ENCODE data around the gene AK1.
"Not testable (repeated sequence)": the region's sequence is repeated elsewhere in the genome, so short reads cannot be mapped to it uniquely, and the experiment has no call there.

The AK1 gene

DNA sequence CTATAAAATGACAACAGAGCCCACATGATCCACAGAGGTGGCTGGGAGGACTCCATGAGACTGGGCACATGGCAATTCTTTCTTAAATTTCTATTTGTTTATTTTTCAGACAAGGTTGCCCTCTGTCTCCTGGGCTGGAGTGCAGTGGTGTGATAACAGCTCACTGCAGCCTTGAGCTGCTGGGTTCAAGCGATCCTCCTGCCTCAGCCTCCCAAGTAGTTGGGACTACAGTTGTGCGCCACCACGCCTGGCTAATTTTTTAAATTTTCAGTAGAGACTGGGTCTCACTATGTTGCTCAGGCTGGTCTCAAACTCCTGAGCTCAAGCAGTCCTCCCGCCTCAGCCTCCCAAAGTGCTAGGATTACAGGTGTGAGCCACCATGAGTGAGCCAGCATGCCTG, 31.9 kb downstream of the AK1 start:
- DNase-seq, result not testable (repeated sequence)

DNA sequence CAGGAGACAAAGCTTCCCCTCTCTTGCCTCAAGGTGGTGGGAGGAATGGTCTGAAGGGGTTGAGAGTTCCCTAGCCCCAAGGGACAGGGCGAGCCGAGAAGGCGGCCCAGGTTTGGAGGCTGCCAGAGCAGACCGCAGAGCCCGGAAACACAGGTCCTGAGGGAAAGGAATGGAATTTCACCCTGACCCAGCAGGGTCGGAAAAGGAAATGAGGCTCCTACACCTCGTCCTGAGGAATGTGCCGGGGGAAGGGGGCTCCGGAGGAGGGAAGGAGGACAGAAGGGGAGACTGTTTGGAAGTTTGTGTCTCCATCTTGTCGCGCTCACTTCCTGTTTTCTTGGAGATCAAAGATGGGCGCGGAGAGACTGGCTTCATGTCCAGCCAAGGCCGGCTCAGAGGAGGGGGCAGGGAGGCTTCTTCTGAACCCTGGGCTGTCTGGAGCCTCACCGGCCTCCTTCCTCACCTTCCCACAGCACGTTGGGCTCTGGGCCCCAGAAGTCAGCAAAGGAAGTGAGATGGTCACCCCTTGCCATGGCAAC, 32.6 kb downstream of the AK1 start:
- no peak for DNase-seq

DNA sequence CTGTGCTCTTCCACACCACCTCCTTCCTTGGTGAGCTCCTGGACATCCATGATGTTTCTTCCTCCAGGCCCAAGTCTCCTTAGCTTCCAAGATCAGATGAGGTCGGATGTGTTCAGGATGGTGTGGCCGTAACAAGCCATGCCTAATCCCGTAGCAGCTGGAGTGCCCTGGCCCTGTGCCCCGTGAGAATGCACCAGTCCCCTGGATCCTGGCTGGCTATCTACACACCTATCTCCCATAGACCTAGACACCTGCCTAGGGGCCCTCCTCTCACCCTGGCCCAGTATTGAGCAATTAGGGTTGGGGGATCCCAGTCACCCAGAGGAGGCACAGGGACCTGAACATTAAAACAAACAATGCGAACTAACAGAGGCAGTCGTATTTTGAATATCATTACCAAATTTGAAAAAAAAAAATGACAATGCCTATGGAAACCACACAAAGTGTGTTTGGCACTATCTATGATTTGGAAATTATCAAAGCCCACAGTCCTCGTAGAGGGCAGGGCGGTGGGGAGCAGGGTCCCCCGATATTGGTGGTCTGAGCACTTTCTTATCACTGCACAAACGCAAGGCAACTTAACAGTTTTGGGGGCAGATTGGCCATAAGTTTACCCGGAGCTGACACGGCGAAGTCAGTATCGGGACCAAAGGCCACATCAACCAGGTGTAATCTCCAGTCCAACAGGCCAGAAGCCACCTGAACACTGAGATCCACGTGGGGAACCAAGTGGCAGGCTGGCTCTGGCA, 36.2 kb downstream of the AK1 start:
- DNase-seq, result no peak

DNA sequence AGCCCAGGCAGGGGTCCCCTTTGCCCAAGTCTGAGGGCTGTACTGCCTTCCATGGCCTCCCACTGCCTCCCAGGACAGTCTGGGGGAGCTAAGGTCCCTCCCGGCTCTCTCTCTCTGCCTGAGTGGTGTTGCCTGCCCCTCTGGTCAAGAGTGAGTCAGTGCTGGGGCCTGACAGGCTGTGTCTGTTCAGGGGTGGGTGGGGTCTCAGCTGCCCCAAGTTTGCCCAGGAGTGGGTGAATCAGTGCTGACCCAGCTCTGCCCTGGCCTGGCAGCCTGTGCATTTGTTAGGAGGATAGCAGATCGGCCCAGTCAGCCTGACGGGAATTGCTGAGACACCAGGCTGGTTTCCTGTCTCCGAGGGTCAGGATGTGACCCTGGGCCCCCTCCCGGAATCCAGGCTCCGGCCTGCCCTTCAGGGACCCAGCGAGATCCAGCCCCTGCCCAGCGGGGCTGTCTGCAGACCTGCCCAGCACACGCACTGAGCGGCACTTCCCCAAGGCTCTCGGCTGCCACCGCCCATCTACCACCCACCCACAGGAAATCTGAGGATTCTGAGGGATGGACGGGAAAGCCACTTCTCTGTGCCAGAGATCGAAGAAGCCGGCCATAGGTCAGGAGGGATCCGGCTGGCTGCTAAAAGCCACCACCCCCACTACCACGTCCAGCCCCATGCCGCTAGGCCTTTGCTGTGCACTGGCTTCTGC, 38.9 kb downstream of the AK1 start:
- DNase-seq, result no peak

DNA sequence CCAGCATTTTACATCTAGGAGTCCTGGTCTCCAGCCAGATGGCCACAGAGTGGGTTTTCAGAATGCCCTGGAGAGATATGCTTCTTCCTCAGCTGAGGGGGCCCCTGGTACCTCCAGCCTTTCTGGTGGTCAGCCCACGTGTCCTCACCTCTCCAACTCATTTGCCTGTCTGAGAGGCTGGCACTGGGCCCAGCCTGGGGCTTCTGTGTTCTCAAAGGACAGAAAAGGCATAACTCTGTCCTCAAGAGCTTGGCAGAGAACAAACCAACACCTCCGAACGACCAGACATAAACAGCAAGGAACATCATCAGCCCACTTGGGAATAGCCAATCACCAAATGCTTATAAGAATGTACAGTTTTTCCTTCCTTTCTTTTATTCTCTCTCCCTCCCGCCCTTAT, 40.1 kb downstream of the AK1 start:
- no peak for DNase-seq

DNA sequence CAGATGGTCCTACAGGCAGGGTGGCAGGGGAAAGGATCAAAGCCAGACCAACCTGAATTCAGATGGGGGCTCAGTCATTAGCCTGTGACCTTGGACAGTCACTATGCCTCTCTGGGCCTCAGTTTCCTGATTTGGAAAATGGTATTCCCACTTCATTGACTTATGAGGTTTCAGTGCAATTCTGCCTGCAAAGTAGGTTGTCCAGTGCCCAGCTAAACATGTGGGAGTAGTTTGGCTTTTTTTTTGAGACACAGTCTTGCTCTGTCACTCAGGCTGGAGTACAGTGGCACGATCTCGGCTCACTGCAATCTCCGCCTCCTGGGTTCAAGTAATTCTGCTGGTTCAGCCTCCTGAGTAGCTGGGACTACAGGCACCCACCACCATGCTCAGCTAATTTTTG, 40.9 kb downstream of the AK1 start:
- DNase-seq, result not testable (repeated sequence)

- peak; percentile 15 for DNase-seq
Observed at GRCh38 chr9:127835991-127836516, 41.4 kb downstream of the AK1 start.

GRCh38 chr9:127833555-127833954, 43.9 kb downstream of the AK1 start:
- peak; percentile 12 for DNase-seq

GRCh38 chr9:127832248-127832647, 45.2 kb downstream of the AK1 start:
- DNase-seq, result no peak

DNA sequence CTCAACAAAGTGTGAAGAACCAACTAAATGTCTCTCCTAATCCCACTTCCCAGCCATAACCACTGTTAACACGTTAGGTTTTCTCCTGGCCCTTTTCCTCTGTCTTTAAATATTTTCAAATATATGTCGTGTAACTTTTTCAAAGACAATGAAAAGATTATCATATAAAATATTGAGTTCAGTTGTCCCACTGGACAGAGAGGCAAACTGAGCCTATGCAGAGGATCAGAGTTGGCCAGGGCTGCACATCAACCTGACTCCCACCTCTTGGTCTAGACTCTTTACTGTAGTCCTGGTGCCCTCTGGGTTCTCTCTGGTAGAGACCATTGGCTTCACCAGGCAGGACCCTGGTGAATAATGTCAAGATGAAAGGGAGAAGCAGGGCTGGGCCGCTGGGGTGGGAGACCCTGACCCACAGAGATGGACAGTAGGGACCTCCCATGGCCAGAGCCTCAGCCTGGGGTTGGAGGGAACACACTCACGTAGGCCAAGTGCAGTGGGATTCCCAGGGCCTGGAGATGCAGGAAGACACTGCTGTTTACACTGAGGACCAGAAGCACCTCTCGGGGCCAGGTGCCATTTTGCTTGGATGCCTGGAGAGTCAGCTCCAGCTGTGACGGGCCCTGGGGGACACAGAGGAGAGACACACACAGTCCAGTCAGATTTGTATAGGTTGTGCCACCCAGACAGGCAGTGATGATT, 48.1 kb downstream of the AK1 start:
- no peak for DNase-seq

DNA sequence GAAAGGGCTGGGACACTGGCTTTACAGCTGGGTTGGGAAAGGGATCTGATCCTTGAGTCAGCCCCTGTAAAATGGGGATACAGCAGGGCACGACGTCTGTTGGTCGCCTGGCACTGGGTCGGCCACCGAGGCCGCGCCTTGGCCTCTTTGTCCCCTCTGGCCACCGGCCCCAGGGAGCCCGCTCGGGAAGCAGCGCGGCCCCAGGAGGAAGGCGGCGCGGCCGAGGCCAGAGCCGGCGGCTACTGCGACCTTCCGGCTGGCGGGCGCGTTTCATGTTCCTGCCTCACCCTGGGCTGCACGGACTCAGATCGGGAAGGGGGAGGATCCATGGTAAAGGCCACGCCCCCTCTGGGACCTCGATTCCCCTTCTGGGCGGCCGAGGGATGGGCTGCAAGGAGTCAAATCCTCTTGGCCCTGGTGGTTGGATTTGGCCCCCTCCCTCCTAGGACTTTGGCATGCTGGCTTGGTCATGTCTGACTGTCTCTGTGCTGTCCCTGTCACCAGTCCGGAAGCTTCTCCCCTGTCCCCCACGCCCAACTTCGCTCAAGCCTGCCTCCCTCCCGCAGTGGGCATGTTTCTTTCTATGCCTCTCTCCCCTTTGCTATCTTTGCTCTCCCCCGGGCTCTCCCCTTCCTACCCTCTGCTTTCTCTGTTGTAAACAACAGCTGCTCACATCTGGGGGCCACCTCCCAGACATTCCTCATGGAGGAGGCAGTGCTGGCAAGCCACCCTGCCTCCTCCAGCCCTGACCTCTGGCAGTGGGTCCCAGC, 49.0 kb downstream of the AK1 start:
- DNase-seq, result no peak

DNA sequence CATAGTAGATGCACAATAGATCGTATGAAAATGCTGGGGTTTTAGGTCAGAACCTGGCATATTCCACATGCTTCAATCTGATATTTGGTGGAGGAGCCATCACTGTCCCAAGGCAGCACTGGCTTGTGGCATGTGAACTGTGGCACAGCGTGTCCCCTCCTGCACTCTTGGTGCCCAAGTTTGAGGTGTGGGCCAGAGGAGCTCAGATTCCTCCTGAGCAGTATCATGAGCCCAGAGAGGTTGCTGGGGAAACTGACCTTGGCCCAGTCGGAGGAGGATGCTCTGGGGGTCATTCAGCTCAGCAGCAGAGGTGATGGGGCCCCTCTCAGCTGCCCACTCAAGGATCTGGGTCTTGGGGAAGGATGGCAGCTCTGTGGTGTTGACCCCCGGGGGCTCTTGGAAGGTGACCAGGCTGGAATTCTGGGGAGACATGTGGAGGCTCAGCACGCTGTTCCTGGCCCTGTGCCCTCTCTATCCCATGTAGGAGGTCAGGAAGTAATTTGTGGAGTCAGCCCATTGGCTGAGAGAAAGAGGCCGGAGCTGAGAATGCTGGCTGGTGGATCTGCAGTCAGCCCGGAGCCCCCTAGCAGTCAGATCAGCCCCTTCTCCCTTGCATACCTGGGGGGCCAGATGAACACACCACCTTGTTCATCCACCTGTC, 51.1 kb downstream of the AK1 start:
- no peak for DNase-seq

DNA sequence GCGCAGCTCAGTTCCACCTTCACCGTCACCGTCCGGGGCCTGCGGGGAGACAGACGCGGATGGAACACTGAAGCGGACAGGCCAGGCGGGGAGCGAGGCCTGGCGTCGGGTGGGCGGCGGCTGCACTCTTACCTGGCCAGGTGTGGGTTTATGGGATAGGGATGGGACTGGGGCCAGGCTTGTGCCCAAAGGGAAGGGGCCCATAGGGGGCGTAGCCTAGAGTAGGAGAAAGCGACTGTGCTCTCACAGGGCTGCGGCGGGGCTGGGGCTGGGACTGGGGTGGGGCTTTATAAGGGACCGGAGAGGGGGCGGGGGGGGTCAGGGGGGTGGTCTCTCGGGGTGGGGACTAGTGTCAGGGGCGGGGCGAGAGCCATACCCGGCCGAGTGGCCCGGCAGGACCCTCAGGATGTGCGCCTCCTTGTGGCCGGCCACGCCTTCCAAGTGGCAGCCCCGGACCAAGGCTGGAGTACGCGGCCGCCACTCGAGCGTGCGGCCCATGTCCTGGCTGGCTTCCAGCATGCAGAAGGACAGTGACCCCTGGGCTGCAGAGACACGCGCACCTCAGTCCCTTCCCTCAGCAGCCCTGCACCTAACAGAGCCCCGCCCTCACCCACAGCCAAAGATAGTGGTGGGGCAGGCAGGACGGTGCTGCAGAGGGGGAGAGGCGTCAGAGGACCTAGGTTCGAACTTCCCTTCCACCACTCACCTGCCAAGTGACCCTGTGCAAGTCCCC, 52.0 kb downstream of the AK1 start:
- DNase-seq, result no peak

GRCh38 chr9:127822108-127822507, 55.4 kb downstream of the AK1 start:
- DNase-seq, result no peak

DNA sequence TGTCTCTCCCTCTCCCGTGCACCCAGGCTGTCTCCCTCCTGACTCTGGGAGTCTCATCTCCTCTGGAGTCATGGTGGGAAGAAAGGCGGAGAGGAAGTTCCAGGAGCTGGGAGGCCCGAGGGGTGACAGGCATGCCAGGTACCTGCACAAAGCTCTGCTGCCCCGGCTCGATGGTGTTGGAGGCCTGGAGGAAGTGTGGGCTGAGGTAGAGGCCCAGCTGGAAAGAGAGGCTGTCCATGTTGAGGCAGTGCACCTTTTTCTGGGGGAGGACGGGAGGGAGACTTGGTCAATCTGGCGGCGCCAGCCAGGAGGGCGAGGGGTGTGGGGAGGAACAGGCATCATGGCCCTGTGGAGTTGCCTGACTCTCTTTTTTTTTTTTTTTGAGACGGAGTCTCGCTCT, 58.9 kb downstream of the AK1 start:
- no peak for DNase-seq

DNA sequence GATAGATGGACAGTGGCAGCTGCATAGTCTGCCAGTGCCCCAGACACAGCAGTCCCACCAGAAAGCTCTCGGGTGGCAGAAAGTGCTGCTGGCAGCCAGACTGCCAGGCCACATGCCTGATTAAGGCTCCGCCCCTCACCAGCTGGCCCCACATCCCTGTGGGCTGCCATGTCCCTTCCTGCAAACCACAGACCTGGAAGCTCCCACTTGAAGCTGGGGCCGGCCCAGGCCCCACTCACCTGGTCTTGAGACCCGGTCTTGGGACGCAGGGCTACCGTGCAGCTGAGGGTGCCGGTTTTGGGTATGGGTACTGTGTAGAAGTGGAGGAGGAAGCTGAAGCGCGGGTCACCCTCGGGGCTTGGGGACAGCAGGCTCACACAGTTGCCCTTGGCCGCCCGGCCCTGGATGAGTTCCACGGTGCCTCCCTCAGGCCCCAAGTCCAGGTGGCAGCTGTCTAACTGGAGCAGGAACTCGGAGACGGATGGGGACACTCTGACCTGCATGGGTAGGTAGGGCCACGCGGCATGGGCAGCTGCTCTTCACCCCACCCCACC, 59.5 kb downstream of the AK1 start:
- no peak for DNase-seq

- DNase-seq, result no peak
Observed at GRCh38 chr9:127816728-127817127, 60.7 kb downstream of the AK1 start.
